HG03342 (cell line): ENCODE measurements around the gene FXYD2.
A peak's percentile ranks its signal among the peaks of the same experiment; 100 is the strongest.

ENCODE experiments used
- ATAC-seq: cut with Tn5 transposase; IDR thresholded peaks from one replicate; pipeline ENCODE4 v1.9.1; 2021; ENCODE audit warnings: mild to moderate bottlenecking, moderate library complexity; ENCODE audit not compliant: unreplicated experiment

The FXYD2 gene

DNA sequence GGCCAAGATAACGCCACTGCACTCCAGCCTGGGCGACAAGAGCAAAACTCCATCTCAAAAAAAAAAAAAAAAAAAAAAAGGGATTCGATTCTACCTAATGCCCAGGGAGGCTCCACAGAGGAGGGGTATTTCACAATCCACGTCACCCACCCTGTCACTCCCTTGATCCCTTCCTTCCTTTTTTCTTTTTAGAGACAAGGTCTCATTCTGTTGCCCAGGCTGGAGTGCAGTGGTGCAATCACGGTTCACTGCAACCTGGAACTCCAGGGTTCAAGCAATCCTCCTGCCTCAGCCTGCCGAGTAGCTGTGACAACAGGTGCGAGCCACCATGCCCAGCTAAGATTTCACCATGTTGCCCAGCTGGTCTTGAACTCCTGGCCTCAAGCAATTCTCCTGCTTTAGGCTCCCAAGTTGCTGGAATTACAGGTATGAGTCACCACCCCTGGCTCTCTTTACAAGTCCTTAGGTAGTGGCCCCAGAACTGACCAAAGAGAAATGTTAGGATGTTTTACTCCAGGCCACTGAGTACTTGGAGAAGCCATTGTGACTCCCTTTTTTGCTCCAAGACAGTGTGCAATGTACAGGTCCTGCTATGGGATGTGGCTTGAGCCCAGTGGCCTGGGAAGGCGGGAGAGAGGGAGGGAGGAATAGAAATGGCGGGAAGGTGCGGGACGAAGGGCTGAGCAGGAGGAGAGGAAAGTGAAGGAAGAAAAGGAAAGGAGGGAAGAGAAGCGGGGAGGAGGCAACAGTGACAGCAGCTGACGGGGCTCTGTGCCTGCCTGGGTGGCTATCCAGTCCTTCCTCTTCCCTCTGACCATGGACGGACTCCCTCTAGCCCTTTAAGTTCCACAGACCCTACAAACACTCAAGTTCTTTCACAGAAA is 11.8 kb upstream of the FXYD2 start:
- no peak for ATAC-seq

DNA sequence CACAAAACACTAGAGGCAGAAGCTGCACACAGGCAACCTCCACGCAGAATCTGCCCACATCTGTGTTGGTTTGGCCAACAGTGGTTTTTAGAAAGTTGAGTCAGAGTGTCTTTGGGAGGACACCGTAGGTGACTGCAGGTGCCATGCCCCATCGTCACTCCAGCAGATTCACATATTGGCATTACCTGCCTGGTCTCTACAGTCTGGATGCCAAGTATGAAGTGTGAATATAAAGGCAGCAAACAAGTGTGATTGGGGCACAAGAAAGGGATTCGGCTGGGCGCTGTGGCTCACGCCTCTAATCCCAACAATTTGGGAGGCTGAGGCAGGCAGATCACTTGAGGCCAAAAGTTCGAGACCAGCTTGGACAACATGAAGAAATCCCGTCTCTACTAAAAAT is 11.0 kb upstream of the FXYD2 start:
- no peak for ATAC-seq

DNA sequence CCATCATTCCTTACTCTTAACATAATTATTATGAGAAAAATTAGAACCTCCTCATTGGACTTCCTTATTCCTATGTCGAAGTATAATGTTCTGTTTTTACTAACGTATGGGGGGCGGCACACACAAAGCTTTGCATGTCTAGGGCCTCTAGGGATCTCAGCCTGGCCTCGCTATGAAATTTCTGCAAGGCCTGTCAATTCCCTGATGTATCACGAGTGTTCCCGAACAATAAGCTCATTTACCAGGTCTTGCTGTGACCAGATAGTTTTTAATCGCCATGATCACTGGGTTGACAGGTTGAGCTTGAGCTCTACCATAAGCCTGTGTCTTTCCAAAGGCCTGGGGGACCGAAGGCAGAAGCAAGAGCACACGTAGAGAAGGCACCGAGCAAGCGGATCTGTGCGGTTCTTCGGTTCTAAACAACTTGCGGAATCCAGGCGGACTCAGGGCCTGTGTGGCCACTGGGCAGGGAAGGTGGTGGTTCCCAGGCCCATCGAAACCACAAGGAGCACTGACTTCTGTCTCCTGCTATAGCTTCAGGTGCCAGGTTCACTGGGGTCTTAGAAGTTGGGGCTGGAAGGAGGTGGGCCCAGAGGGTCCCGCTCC is 10.4 kb upstream of the FXYD2 start:
- ATAC-seq, result no peak

DNA sequence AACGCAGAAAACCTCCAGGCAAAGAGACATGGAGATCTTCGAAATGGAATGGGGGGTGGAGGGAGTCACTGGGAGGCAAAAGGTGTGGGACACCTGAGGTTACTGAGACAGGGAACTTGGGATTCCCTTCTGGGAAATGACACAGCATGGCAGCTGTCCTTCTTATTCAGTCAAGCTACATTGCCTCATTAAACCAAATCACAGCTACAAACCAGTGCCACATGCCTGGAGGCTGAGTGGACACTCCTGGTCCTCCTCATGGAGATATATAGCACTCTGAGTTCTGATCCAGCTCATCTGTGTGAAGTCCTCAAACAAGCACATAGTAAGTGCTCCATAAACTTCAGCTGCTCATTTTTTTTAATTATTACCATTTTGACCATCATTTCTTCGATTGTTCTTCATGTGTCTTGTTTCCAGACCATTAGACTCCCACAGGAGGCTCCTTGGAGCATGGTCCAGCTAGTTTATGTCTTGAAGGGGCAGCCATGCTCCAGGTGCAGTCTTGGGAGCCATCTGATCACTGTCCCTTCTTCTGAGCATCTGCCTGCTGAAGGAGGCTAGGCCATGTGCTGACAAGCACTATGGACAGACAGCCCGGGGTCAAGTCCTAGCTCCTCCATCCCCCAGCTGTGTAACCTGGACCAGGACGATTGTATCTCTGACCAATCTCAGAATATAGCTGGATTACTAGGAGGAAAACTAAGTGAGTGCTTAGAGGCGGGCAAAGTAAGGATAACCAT is 9.7 kb upstream of the FXYD2 start:
- ATAC-seq, result no peak

DNA sequence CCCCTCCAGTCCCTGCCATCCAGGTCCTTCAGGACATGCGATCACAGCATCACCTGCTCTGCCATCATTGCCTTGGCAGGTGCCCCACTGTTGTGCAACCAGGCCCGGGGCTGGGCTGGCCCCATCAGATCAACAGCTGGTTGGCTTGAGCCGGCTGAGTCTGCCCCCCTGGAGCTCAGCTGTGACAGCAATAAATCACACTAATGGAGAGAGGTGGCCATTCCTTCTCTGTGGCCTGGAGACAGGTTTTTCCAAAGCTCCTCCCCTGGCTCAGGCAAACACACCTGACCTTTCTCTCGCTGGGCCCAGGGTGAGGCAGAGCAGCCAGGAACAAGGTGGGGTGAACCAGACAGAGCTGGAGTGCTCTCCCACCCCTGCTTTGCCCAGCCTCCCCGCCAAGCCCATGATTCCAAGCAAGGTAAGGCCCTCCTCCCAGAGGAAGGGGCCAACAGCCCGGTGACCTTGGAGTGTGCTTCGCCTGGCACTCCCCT is 8.9 kb upstream of the FXYD2 start:
- no peak for ATAC-seq

DNA sequence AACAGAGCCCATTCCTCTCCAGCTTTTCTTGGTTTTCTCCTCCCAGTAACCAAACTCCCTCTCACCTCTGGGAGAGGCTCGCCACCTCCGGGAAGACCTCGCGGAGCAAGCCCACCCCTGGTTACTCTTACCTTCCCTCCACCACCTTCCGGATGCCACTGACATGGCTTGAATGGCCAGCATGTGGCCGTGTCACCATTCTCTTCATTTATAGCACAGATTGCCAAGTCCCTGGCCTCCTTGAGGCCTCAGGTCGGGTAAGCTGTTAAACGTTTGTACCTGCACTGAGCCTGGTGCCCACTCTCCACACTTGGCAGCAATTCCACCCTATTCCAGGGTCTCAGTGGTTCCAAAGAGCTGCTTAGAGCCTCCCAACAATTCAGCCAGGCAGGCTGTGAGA is 8.0 kb upstream of the FXYD2 start:
- no peak for ATAC-seq

DNA sequence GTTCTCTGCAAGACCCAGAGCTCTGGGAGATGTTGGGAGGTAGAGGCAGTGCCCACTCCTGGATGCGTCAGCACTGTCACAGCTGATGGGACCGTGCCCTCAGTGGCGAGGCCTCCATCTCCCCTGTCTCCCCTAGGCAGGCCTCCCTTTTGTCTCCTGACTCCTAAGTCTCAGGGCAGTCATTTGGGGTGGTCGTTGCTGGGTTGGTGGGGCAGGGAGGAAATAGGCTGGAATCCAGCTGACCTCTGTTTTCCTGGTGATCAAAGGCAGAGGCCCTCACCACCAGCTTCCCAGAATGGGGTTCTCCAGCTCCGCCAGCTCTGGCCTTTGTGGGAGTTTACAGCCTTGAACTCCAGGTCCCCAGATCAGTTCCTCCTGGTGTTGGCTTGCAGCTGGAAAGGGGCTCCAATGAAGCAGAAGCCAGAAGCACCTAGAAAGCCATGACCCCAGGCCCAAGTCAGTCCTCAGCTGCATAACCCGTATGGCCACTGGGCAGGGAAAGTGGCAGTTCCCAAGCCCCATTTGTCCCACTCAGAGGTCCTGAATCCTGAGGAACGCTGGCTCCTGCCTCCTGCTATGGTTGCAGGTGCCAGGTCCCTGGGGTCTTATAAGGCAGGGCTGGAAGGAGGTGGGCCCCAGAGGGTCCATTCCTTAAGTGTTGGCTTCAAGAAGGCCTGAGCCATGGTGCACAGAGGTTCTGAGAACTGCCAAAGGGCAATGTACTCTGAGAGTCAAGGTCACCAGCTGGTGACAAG is 7.3 kb upstream of the FXYD2 start:
- no peak for ATAC-seq

DNA sequence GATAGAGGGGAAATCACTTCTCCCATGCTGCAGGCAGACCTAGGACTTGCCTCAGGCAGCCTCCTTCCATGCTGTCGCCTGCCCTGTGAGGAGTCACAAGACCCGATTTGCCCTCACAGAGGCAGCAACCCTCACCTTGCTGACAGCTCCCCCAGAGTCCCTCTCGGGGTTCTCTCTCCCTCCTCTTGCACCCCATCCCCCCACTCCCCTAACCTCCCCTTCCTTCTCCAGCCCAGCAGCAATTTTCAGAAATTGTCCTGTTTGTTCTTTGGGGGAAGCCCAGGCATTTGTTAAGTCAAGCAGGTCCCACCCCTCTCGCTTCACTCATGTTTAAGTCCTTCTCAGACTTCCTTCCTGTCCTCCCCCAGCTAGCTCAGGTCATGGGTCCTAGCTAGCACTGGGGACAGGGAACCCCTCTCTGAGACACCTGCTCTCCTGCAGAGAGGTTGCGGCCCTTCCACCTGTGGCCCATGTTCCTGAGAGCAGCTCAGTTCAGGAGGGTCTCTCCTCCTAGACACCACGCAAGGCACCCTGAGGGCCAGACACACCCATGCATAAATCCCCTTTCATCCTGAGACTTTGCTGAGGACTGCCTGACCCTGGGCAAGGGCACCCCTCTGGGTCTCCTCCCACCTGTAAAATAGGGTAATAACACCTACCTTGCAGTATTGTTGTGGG is 6.3 kb upstream of the FXYD2 start:
- no peak for ATAC-seq

DNA sequence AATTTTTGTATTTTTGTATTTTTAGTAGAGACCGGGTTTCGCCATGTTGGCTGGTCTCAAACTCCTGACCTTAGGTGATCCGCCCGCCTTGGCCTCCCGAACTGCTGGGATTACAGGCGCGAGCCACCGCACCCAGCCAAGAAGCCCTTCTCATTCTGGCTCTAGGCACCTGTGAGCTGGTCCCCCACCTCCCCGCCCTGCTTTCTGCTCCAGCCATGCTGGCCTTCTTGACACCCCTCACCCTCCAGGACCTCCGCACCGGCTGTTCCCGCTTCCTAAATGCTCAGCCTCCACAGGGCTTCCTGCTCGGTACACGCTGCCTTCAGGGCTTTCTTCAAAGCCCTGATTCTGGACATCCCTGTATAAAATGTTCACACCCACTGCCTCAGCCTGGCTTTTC is 5.5 kb upstream of the FXYD2 start:
- ATAC-seq, result no peak

DNA sequence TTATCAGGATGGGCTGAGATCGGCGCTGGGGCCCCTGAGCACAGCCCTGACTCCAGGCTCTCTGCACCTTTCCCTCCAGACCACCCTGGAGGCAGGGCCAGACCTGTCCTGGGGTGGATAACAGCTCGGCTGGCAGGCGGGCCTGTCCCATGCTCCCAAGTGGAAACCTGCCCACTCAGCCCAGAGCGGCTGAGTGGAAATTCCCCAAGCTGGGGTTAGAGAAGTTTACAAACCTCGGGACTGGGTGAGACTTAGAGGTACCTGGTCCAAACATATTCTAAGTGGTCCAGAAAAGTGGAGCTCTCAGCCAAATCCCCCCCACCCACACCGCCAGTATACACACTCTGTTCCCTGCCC is 4.8 kb upstream of the FXYD2 start:
- no peak for ATAC-seq

DNA sequence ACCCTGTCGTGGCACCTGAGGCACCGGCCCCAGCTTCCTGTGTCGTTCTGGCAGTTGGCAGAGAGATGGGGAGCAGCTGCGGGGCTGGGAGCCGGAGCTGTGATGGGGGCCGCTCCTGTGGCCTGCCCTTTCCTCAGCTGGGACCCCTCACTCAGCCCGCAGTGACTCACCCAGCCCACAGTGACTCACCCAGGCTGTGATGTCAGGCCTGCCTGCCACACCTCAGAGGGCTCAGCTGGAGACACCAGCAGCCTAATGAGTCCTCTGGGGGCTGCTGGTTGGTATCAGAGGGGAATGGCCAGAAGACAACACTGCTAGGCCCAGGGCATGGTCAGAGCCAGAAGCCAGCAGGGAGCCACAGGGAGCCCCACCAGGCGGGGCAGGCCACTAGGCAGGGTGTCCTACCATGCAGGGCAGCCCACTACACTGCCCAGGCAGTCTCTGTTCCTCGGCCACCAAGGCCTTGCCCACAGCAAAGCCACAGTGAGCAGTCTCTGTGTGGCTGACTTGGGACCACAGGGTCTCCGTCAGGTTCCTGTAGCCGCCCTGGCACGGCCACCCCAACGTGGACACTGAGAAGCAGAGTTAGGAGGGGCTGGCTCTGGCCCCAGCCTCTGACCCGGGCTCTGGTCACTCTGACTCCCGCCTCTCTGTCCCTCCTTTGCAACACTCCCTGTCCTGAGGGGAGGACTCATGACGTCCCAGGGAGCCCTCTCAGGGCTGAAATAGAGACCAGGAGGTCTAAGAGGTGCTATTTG is 4.2 kb upstream of the FXYD2 start:
- ATAC-seq, result peak; percentile 71

DNA sequence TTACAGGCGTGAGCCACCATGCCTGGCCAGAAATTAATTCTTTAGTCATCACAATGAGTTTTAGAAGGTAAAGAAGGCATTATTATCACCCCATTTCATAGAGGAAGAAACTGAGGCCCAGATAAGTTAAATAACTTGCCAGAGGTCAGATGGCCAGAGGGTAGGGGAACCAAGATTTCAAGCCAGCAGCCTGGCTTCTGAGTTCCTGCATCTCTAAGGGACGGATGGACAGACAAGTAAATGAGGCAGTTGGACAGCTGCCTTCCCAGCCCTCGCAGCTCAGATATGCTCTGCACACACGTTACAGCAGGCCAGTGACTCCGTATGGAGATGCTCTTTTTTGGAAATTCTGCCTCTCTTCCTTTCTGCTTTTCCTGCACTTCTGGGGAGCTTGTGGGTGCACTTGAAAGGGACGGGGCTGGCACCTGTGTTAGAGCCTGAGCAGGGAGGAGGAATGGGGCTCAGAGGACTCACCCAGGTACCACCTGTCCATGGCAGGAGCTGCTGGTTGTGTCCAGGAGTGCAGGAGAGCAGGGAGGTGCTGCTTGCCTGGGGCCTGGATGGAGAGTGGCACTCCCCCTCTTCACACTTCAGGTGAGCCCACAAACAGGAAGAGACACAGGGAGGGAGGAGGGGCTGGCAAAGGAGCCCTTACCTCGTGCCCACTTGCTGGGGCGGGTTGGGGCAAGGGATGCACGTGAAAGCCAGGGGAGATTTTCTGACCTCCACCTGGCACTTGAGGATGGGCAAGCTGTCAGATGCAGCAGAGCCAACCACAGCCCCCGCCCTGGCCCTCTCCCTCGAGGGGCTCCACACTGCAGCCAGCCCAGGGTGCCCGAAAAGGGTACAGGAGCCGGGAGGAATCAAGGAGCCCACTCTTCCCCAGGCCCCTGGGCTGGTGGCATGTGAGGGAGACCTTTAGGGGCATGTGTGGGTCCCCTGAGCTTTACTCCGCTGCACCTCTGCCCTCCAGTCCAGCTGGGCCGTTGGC is 3.3 kb upstream of the FXYD2 start:
- ATAC-seq, result no peak

DNA sequence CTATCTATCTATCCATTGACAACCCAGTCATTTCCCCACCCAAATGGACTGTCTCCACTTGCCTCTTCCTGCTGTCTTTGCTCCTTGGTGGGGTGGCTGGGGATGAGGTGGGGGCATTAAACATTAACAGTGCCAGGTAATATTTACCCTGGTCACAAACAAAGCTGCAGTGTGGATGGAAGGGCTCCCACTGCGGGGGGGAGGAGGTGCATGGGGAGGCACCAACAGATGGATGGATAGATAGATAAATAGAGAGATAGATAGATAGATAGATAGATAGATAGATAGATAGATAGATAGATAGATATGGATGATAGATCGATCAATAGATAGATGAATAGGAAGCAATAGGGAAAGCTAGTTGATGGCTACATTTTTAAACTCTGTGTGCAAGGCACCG is 2.3 kb upstream of the FXYD2 start:
- ATAC-seq, result no peak

DNA sequence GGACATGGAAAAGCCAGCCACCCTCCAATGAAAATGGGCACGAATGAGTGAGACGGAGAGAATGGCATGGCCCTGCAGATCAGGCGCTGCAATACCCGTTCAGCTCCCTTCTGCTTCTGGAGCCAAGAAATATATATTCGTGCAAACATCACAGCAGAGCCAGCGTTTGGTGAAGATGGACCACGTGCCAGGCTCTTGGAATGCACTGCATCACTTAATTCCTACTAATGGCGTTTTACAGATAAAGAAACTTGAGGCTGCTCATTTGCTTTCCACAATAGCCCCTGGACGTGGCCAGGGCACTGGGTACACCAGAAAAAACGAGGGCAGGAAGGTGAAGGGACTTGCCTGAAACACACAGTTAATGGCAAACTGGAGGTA is 1.6 kb upstream of the FXYD2 start:
- no peak for ATAC-seq

DNA sequence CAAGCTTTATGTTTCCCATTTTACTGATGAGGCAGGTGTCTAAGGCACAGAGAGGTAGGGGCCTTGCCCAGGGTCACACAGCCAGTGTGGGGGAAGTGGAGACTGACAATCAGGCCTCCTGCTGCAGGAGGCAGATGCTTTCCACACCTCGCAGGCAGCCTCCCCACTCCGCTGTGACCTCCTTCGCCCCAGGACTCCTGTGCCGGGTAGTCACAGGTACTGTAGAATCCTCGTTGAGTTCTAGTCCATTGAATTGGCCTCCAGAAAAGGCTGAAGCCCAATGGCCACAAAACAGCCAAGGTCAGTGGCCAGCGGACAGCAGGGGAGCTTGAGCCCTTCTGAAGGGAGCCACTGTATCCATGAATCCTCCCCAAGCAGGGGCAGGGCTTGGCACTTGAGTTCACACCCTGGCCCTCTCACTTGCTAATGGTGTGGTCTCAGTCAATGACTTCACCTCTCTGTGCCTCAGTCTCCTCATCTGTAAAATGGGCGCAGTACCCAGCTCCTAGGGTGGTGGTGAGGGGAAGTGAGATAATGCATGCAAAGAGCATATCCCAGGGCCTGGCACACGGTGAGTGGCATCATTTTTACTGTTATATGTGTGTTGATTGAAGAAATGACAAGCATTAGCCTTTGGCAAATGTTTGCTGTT is 1.1 kb upstream of the FXYD2 start:
- ATAC-seq, result no peak

DNA sequence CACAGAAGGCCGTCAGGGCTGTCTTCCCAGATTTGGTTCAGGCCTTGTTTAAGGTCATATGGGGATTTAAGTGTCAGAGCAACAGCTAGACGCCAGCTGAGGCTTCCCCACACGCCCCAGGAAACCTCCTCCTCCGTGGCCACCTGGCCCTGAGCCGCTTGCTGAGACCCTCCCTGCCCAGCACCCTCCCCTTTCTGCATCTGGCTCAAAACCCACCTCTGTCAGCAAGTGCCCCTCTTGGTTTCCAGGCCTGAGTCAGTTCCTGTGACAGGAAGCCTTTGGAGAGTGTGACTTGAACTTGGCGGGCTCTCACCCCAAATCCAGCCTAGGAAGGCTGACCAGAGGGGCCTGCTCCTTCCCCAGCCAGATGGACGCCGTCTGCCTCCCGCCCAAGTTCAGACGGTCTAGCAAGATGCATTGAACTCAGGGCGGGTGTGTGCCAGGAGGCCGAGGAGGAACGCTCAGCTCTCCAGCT is 561 bp downstream of the FXYD2 start:
- no peak for ATAC-seq

DNA sequence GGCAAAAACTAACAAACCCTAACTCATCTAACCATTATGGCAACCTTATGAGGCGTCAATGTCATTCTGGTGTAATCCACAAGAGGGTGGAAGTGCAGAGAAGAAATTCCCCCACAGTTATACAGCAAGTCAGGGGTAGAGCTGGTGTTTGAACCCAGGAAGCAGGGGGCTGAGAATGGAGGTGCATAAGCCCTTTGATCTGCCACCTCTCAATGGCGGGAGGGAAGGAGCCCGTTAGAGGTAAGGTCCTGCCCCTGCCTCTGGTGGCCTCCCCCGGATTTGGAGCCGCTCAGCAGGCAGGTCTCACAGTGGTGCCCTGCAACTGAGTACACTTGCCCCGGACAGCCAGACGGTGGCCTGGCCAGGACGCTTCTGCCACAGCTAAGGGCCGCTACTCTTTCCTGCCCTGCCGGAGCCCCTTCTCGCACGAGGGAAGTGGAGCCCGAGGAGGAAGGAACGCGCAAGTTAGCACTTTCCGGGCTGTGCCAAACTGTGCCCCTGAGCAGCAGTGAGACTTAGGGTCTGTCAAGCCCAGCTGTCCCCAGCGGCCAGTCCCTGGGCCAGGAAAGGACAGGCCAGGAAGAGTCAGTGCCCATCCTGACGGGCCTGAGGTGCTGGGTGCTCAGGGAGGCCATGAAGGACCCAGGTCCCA is 1.1 kb downstream of the FXYD2 start:
- no peak for ATAC-seq
